A673 (cell line): ENCODE results near the gene EFNA2. TPM values are rescaled to one million over a fixed set of nuclear protein-coding genes. Genes with fewer than 3 reads are reported as not detected.

Experiments used
- BruUV-seq: library from RNA; stranded (reverse); fragments of 400-500 nt; replicated peaks from 2 replicates; lab custom pipeline; 2021; lab: Mats Ljungman, UMichigan
- CTCF ChIA-PET: fragments of 300-600 bp; sonication (Branson Sonifier 250); formaldehyde crosslinking; loops from one replicate; lab custom pipeline; 2022; ENCODE audit warnings: antibody characterized with exemption; lab: Charles Lee
- POLR2A ChIA-PET: fragments of 300-600 bp; sonication (Branson Sonifier 250); formaldehyde crosslinking; loops from one replicate; lab custom pipeline; 2022; ENCODE audit warnings: antibody characterized with exemption; ENCODE audit not compliant: low non-redundant PET; lab: Charles Lee
- DNase-seq: peaks from one replicate; pipeline ENCODE4 v3.0.0-alpha.2; 2015; ENCODE audit warnings: low spot score
- H3K27ac ChIP-seq: fragments of 200-600 bp; sonication (generic); 2 replicates; pipeline ENCODE4 v1.5.1; 2016; ENCODE audit warnings: mixed run types, low read depth, mild to moderate bottlenecking, mixed read lengths, antibody characterized with exemption, low read length; ENCODE audit not compliant: poor library complexity, severe bottlenecking
- H3K27me3 ChIP-seq: fragments of 200-600 bp; sonication (generic); replicated peaks from 2 replicates; pipeline ENCODE4 v1.6.1; 2017; ENCODE audit warnings: mixed run types, low read depth, mild to moderate bottlenecking, mixed read lengths, antibody characterized with exemption, low read length; ENCODE audit not compliant: insufficient read depth, poor library complexity
- H3K36me3 ChIP-seq: fragments of 200-600 bp; sonication (generic); 2 replicates; pipeline ENCODE4 v1.6.1; 2016; ENCODE audit warnings: mixed run types, mild to moderate bottlenecking, mixed read lengths, antibody characterized with exemption, low read length; ENCODE audit not compliant: insufficient read depth, poor library complexity, severe bottlenecking
- H3K4me1 ChIP-seq: fragments of 200-600 bp; sonication (generic); 2 replicates; pipeline ENCODE4 v1.6.1; 2017; ENCODE audit warnings: mixed run types, mild to moderate bottlenecking, mixed read lengths, antibody characterized with exemption, low read length; ENCODE audit not compliant: insufficient read depth, poor library complexity, severe bottlenecking
- H3K4me3 ChIP-seq: fragments of 200-600 bp; sonication (generic); 2 replicates; pipeline ENCODE4 v1.5.1; 2016; ENCODE audit warnings: low read depth, mixed run types, mild to moderate bottlenecking, mixed read lengths, low read length; ENCODE audit not compliant: poor library complexity, severe bottlenecking
- H3K9me3 ChIP-seq: fragments of 200-600 bp; sonication (generic); 2 replicates; pipeline ENCODE4 v1.6.1; 2016; ENCODE audit warnings: mixed run types, low read depth, mild to moderate bottlenecking, mixed read lengths, antibody characterized with exemption, low read length; ENCODE audit not compliant: poor library complexity, severe bottlenecking
- EZH2 ChIP-seq: fragments of 200-600 bp; sonication (generic); IDR thresholded peaks from 2 replicates; pipeline ENCODE4 v1.6.1; 2017; ENCODE audit warnings: borderline replicate concordance, low read depth, mild to moderate bottlenecking, mixed read lengths, antibody characterized with exemption, low read length; ENCODE audit not compliant: poor library complexity, severe bottlenecking
- intact Hi-C: fragments of 100-400 bp; cut with micrococcal nuclease; formaldehyde crosslinking; loops from one replicate; pipeline ENCODE4 v1.10.0; 2022; ENCODE audit not compliant: unreplicated experiment
- total RNA-seq: library from RNA; stranded (reverse); gene quantifications from 2 replicates; pipeline ENCODE4 v1.2.3, GENCODE V29; 2021
- TF ChIP-seq, protein P1 (sequence below): fragments of 300-800, 200-600 bp; sonication (generic); conservative IDR thresholded peaks from 2 replicates; pipeline ENCODE4 v1.5.1; 2017; ENCODE audit warnings: low read depth, mild to moderate bottlenecking, antibody characterized with exemption, low read length, moderate library complexity, mixed read lengths

Gene EFNA2
- total RNA-seq, 1 experiment from 2014 or later, result 0.64 TPM

- intact Hi-C loops, result loop anchor here (5.0 to 10.0 kb wide), 3 partner anchors 219 to 379 kb away; partner anchors contain the start of genes CNN2, RNU6-2 and TMEM259
- peaks cover 7% of the 10 kb centered on the region for H3K36me3 ChIP-seq
- peak; percentile 94 for DNase-seq
- ChIA-PET POLR2A (interaction anchor here (0.6 to 2.3 kb wide), 4 partner anchors 9 to 25 kb away, joined by 3 to 36 read pairs (median 9); partner anchors contain the start of gene CIRBP), CTCF (interaction anchor here (0.5 to 1.8 kb wide), 21 partner anchors 9 to 388 kb away, joined by 3 to 149 read pairs (median 4); partner anchors contain the start of genes CIRBP, FAM174C and WDR18)
- TF ChIP-seq, protein P1, sequence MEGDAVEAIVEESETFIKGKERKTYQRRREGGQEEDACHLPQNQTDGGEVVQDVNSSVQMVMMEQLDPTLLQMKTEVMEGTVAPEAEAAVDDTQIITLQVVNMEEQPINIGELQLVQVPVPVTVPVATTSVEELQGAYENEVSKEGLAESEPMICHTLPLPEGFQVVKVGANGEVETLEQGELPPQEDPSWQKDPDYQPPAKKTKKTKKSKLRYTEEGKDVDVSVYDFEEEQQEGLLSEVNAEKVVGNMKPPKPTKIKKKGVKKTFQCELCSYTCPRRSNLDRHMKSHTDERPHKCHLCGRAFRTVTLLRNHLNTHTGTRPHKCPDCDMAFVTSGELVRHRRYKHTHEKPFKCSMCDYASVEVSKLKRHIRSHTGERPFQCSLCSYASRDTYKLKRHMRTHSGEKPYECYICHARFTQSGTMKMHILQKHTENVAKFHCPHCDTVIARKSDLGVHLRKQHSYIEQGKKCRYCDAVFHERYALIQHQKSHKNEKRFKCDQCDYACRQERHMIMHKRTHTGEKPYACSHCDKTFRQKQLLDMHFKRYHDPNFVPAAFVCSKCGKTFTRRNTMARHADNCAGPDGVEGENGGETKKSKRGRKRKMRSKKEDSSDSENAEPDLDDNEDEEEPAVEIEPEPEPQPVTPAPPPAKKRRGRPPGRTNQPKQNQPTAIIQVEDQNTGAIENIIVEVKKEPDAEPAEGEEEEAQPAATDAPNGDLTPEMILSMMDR, result peak; percentile 97
- TF ChIP-seq EZH2, result no peak
- H3K9me3 ChIP-seq, result no peaks in the 10 kb centered on the region
- H3K27ac ChIP-seq, result peak overlapping the region; percentile 95
- H3K4me1 ChIP-seq, result peaks cover 39% of the 10 kb centered on the region
- peak overlapping the region; percentile 11 for H3K4me3 ChIP-seq
- BruUV-seq, result TSS peak; percentile 24
- H3K27me3 ChIP-seq, result no peaks in the 10 kb centered on the region
Observed at GRCh38 chr19:1243768-1244692, 41.6 kb upstream of the EFNA2 start.

DNA sequence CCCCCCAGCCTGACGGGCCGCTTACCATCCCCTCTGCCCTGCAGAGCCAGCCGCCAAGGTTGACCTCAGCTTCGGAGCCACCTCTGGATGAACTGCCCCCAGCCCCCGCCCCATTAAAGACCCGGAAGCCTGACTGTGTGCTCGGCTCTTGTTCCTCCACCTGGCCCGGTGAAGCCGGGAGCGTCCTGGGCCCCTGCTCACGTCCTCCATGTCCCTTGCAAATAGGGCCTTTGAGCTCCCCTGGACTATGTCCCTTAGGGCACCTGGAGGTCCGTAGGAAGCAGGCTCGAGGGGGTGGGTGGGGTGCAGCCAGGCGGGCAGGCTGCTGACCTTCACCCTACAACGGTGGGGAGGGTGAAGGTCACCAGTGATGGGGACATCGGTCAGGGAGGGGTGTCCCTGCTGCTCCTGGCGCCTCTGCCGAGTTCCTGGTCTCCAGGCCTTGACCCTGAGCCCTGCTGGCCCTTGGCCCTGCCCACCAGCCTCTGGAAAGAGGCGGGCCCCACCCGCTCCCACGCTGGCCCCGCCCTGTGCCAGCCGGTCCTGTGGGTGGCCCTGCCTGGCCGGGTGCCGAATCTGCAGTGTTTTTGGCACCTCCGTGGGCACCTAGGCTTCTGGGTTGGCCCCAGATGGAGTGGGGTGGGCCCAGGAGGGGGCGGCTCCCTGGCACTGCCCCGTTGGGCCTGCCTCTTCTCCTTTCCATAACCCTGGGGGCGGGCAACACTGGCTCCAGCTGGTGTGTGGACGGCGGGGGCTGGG, 40.8 kb upstream of the EFNA2 start:
- intact Hi-C loops, result loop anchor here (5.0 to 10.0 kb wide), 3 partner anchors 220 to 380 kb away; partner anchors contain the start of genes CNN2, RNU6-2 and TMEM259
- Histone ChIP-seq H3K9me3 (no peaks in the 10 kb centered on the region), H3K27ac (peak overlapping the region; percentile 77), H3K27me3 (no peaks in the 10 kb centered on the region), H3K4me3 (peak overlapping the region; percentile 11), H3K4me1 (peaks cover 33% of the 10 kb centered on the region), H3K36me3 (peaks cover 7% of the 10 kb centered on the region)
- no peak for TF ChIP-seq EZH2
- TF ChIP-seq, protein P1, result no peak
- no peak for DNase-seq
- no TSS peak for BruUV-seq
- ChIA-PET POLR2A (interaction anchor here (0.6 to 2.3 kb wide), 4 partner anchors 8 to 24 kb away, joined by 3 to 36 read pairs (median 9); partner anchors contain the start of gene CIRBP), CTCF (interaction anchor here (0.5 to 1.8 kb wide), 21 partner anchors 8 to 389 kb away, joined by 3 to 149 read pairs (median 4); partner anchors contain the start of genes CIRBP, FAM174C and WDR18)
